Prostate gland (tissue), 2 donors: ENCODE measurements around the gene HDAC4.

Experiments
- POLR2A ChIP-seq: fragments of 450-650 bp; IDR thresholded peaks from one replicate; pipeline ENCODE4 v1.6.1; 2016; ENCODE audit warnings: antibody characterized with exemption, mild to moderate bottlenecking
- TF ChIP-seq, protein P1 (sequence below), 4 experiments: fragments of 200-600 bp in 2 of 4; fragments of 450-650 bp in 2 of 4; sonication (generic) in 2 of 4; IDR thresholded peaks; 1 replicate in 3 of 4; 2 replicates in 1 of 4; pipeline ENCODE4 v1.5.1; 2016 to 2019; ENCODE audit warnings: antibody characterized with exemption in 4 of 4, mild to moderate bottlenecking in 2 of 4, moderate library complexity in 2 of 4

DNA sequence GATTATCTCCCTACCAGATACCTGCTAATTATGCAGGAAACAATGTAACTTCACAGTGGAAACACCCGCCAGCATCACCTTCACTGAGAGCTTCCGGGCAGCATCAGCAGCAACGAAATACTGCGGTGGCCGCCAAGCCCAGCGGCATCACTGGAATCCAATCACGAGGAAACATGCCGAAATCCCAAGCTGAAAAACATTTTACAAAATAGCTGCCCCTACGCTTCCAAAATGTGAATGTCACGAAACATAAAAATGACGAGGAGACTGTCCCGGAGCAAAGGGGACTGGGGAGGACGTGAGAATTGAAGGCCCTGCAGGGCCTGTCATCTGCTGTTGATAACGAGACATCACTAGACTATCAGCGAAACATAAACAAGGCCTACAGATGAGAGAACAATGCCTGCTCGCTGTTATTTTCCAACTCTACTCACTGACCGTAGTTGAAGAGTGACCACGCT lies 82.6 kb downstream of the HDAC4 start:
- TF ChIP-seq, protein P1, sequence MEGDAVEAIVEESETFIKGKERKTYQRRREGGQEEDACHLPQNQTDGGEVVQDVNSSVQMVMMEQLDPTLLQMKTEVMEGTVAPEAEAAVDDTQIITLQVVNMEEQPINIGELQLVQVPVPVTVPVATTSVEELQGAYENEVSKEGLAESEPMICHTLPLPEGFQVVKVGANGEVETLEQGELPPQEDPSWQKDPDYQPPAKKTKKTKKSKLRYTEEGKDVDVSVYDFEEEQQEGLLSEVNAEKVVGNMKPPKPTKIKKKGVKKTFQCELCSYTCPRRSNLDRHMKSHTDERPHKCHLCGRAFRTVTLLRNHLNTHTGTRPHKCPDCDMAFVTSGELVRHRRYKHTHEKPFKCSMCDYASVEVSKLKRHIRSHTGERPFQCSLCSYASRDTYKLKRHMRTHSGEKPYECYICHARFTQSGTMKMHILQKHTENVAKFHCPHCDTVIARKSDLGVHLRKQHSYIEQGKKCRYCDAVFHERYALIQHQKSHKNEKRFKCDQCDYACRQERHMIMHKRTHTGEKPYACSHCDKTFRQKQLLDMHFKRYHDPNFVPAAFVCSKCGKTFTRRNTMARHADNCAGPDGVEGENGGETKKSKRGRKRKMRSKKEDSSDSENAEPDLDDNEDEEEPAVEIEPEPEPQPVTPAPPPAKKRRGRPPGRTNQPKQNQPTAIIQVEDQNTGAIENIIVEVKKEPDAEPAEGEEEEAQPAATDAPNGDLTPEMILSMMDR (IDR thresholded peaks at IDR 0.05), result no peak
- TF ChIP-seq POLR2A, result no peak
